Measurements from ENCODE around the gene SLC47A1. TPM values are rescaled to one million over a fixed set of nuclear protein-coding genes. Genes with fewer than 3 reads are reported as not detected.

SLC47A1 gene
- total and polyA plus RNA-seq, 2 of the 13 experiments (the other 11 are each of a cell fraction or from before 2014, with no cell fraction given), result 42.1 to 67.5 TPM

GRCh38 chr17:19507775-19508576 lies 25.7 kb upstream of the SLC47A1 start (continued):
- peak; percentile 44; the same call in 1 of the 2 replicates for TF ChIP-seq CTCF (CRISPR knock-in tag; IDR thresholded peaks at IDR 0.05)
- no peak for TF ChIP-seq ZNF550 (CRISPR knock-in tag; IDR thresholded peaks at IDR 0.05; ENCODE audit: borderline replicate concordance)
- TF ChIP-seq MED1 (CRISPR knock-in tag; IDR thresholded peaks at IDR 0.05), result peak; percentile 77
- TF ChIP-seq NR2F6 (IDR thresholded peaks at IDR 0.05), result peak; percentile 79
- TF ChIP-seq NR2F6 (CRISPR knock-in tag; IDR thresholded peaks at IDR 0.05), result peak; percentile 77
- peak; percentile 37; the same call in 1 of the 2 replicates for TF ChIP-seq ATF7-NPFF (CRISPR knock-in tag; IDR thresholded peaks at IDR 0.05; ENCODE audit: low read depth)
- no peak for TF ChIP-seq IKZF4 (CRISPR knock-in tag; IDR thresholded peaks at IDR 0.05; ENCODE audit: borderline replicate concordance, low read depth, not compliant biosample characterization)
- no peak for TF ChIP-seq TCF7 (IDR thresholded peaks at IDR 0.05; ENCODE audit: low read depth)
- peak; percentile 23; the same call in 1 of the 2 replicates for TF ChIP-seq KDM3A (CRISPR knock-in tag; IDR thresholded peaks at IDR 0.05; ENCODE audit: low read depth)
- 0 out of 2 replicates have a peak, but pooled peaks have one; percentile 44 for TF ChIP-seq NFKBIZ (CRISPR knock-in tag; IDR thresholded peaks at IDR 0.05)
- TF ChIP-seq HIVEP1 (CRISPR knock-in tag; IDR thresholded peaks at IDR 0.05), result peak; percentile 33; the same call in 1 of the 2 replicates
- TF ChIP-seq ELF3 (CRISPR knock-in tag; IDR thresholded peaks at IDR 0.05), result peak; percentile 55; the same call in 1 of the 2 replicates
- peak; percentile 54; the same call in 1 of the 2 replicates for TF ChIP-seq DNMT3B (CRISPR knock-in tag; conservative IDR thresholded peaks at IDR 0.05)
- TF ChIP-seq ZNF251 (CRISPR knock-in tag; IDR thresholded peaks at IDR 0.05), result 0 out of 2 replicates have a peak, but pooled peaks have one; percentile 33
- 0 out of 2 replicates have a peak, but pooled peaks have one; percentile 39 for TF ChIP-seq ERF (CRISPR knock-in tag; IDR thresholded peaks at IDR 0.05)
- TF ChIP-seq SOX13 (IDR thresholded peaks at IDR 0.05), result no peak
- peak in 1 of 2 experiments; percentile 38; a peak in 1 of 4 replicates for TF ChIP-seq SOX13 (CRISPR knock-in tag; conservative IDR thresholded peaks at IDR 0.05 in 1 of 2, IDR thresholded peaks at IDR 0.05 in 1 of 2)
- no peak for TF ChIP-seq HOXA7 (CRISPR knock-in tag; IDR thresholded peaks at IDR 0.05)
- no peak for TF ChIP-seq TRIM22 (IDR thresholded peaks at IDR 0.05)
- 0 out of 2 replicates have a peak, but pooled peaks have one; percentile 22 for TF ChIP-seq ZNF580 (CRISPR knock-in tag; IDR thresholded peaks at IDR 0.05; ENCODE audit: borderline replicate concordance, low read depth)
- TF ChIP-seq SYNCRIP (IDR thresholded peaks at IDR 0.05; ENCODE audit: insufficient read depth, low read depth, low read length), result no peak
- peak; percentile 83 for TF ChIP-seq KMT2B (CRISPR knock-in tag; IDR thresholded peaks at IDR 0.05)
- TF ChIP-seq MED8 (CRISPR knock-in tag; IDR thresholded peaks at IDR 0.05; ENCODE audit: insufficient replicate concordance), result no peak
- TF ChIP-seq SIN3A (IDR thresholded peaks at IDR 0.05; ENCODE audit: borderline replicate concordance, low read depth, low read length), result no peak
- peak; percentile 96 for TF ChIP-seq ZNF24 (IDR thresholded peaks at IDR 0.05)
- TF ChIP-seq ZFP62 (CRISPR knock-in tag; IDR thresholded peaks at IDR 0.05), result no peak
- no peak for TF ChIP-seq SP2 (CRISPR knock-in tag; IDR thresholded peaks at IDR 0.05)
- TF ChIP-seq ATF5 (CRISPR knock-in tag; IDR thresholded peaks at IDR 0.05; ENCODE audit: low read depth), result no peak
